IPS-NIHi7 (cell line): ENCODE results near the gene UGT2A1.

Experiments used
- DNase-seq: peaks from one replicate; pipeline ENCODE4 v3.0.0; 2012; ENCODE audit warnings: mixed read lengths; ENCODE audit errors: extremely low spot score

UGT2A1 gene

GRCh38 chr4:69589884-69590283 is 63.2 kb downstream of the UGT2A1 start:
- DNase-seq: no peak

- DNase-seq: no peak
These were observed 68.9 kb downstream of the UGT2A1 start for GRCh38 chr4:69584135-69584534.

GRCh38 chr4:69583543-69583942 is 69.5 kb downstream of the UGT2A1 start:
- no peak for DNase-seq

DNA sequence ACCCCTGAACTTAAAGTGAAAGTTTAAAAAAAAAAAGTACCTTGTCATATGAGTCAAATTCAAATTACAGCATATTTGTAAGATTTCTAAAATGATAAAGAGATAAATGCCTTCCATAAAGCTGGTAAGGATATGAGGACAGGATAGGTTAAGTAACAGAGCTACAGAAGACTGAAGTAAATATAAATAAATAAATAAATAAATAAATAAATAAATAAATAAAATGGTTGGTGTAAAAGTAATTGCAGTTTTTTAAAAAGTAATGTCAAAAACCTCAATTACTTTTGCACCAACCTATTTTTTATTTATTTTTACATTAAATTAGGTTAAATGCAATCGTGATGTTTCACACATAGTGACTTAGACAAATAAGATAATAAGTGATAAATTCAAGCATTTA is 75.8 kb downstream of the UGT2A1 start:
- DNase-seq: no peak

- DNase-seq: no peak
These were observed 76.7 kb downstream of the UGT2A1 start for GRCh38 chr4:69576251-69576877.

GRCh38 chr4:69568787-69569186 is 84.3 kb downstream of the UGT2A1 start:
- DNase-seq: no peak

GRCh38 chr4:69563424-69563823 is 89.6 kb downstream of the UGT2A1 start:
- DNase-seq: no peak

DNA sequence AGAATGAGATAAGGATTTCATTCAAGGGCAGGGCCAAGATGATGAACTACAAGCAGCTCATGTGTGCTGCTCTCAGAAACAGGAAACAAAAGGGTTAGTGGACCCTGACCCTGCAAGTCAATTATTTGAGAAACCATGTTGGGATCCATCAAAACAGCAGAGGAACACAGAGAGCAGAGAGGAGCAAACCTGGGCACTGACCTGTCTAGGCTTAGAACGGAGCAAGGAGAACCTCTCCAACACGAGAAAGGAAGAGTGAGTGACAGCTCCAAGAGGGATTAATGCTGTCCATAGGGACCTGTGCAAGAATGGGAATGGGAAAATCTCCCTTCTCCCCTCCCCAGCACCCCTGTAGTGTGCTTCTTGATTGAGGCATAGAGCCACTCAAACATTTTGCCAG is 103.4 kb downstream of the UGT2A1 start:
- no peak for DNase-seq

- DNase-seq: no peak
These were observed 106.8 kb downstream of the UGT2A1 start for GRCh38 chr4:69546134-69546765.
